Pancreas (tissue), 10 donors: ENCODE data around the gene GRIK1. TPM values are rescaled to one million over a fixed set of nuclear protein-coding genes. Genes with fewer than 3 reads are reported as not detected.
A peak's percentile ranks its signal among the peaks of the same experiment; 100 is the strongest.

ENCODE experiments used
- ATAC-seq, 4 donors: fragments of 200-7000 bp; cut with Tn5 transposase; one replicate each; pipeline versions ENCODE4 v1.8.0 to v1.9.1; 2020; ENCODE audit warnings: mild to moderate bottlenecking in 4 of 4, moderate library complexity in 4 of 4
- DNase-seq, 6 donors: peaks; one replicate each; pipeline ENCODE4 v3.0.0-alpha.2; 2020
- FAIRE-seq: peaks from 2 replicates; lab custom pipeline; 2012; peaks lifted over from hg19 to GRCh38; lab: Jason Lieb, UNC
- H3K27ac ChIP-seq, 4 donors: fragments of 200-600 bp; sonication (generic); 1 replicate in 3 of 4; 2 replicates in 1 of 4; pipeline versions ENCODE4 v1.5.0 to v1.8.0; 2020
- H3K27me3 ChIP-seq, 4 donors: fragments of 200-600 bp; one replicate each; pipeline ENCODE4 v1.8.0; 2021
- H3K36me3 ChIP-seq, 3 donors: fragments of 200-600 bp; sonication (generic) in 1 of 3; one replicate each; pipeline versions ENCODE4 v1.5.0 to v1.8.0; 2020 to 2021
- H3K4me1 ChIP-seq, 3 donors: fragments of 200-600 bp; one replicate each; pipeline ENCODE4 v1.8.0; 2021
- H3K4me3 ChIP-seq, 4 donors: fragments of 200-600 bp; sonication (generic) in 2 of 4; one replicate each; pipeline versions ENCODE4 v1.5.0 to v1.8.0; 2020 to 2021
- H3K9me3 ChIP-seq, 4 donors: fragments of 200-600 bp; one replicate each; pipeline ENCODE4 v1.8.0; 2021
- WGBS, 2 donors: extraction: QIAGEN DNeasy Blood & Tissue Kit; methylation state at CpG; one replicate each; pipeline ENCODE4 v1.1.7; 2013; 5-methylcytosine and 5-hydroxymethylcytosine counted together
- intact Hi-C, 3 donors: fragments of 100-400 bp; cut with DNase I; formaldehyde crosslinking; loops; one replicate each; pipeline versions ENCODE4 v1.11.1 to v1.14.2; 2022
- polyA plus RNA-seq, 2 donors: library from polyadenylated mRNA; stranded (reverse); fragments of 200-250 nt; gene quantifications; one replicate each; pipeline ENCODE4 v1.2.3, GENCODE V29; 2013
- total RNA-seq, 6 donors: library from RNA; stranded (reverse); fragmentation: NEBNext Ultra II Directional in 4 of 6; extraction: Animal tissue kit (Norgen Biotek cat#: 25700) in 4 of 6; gene quantifications; one replicate each; pipeline versions ENCODE4 v1.2.1 to v1.2.4, GENCODE V29; 2021 to 2023
- TF ChIP-seq, protein P1 (sequence below), 4 donors: fragments of 200-600 bp; sonication (generic) in 3 of 4; IDR thresholded peaks; one replicate each; pipeline versions ENCODE4 v1.5.0 to v1.8.0; 2021; ENCODE audit warnings: antibody characterized with exemption in 4 of 4
- donor health status: healthy with polysubstance abuse.
- donor health status: DM: no; HTN: no; CAD: no; lungs with moderate emphysema.
- donor health status: DM: no; HTN: no; CAD: no.
- donor health status: control.
- donor health status: control.
- donor health status: Bipolar disorder and iron deficiency.
- donor health status: DM: yes; HTN: yes; CAD: no.
- donor health status: DM: no; HTN: no; CAD: no.
- donor health status: DM: no; HTN: no; CAD: no.
- donor health status: DM: yes; HTN: yes; CAD: no.

The GRIK1 gene
- total and polyA plus RNA-seq, 8 donors, result 0.02 to 0.09 (median 0.08) TPM; not detected in 5

DNA sequence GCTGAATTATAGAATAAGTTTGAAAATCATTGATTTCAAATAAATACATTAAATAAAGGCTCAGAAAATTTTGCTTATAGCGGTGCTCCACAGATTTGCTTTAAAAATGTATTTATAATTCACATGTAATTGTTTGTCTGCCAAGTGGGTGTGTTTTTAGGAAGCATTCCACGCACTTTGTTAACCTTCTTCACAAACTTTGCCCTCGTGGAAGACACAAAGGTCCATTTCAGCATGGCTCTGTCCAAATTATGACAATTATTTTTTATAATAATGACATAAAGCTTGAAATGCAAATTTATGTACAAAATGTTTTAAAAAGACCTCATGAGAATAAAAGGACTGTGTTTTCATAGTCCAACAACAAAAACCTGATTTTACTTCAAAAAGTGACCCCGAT lies 146.1 kb downstream of the GRIK1 start:
- Histone ChIP-seq H3K27ac (no peak overlapping the region), H3K36me3 (no peaks in the 10 kb centered on the region), H3K9me3 (no peaks in the 10 kb centered on the region), H3K4me1 (peaks cover 0 to 3% (median 0%) of the 10 kb centered on the region in 3 donors), H3K27me3 (no peaks in the 10 kb centered on the region), H3K4me3 (no peak overlapping the region)
- WGBS, 2 donors, result 77% methylated on average over 4 of the region's 4 CpGs
- no peak for FAIRE-seq
- no peak for DNase-seq
- intact Hi-C loops, result no loop called here
- TF ChIP-seq, protein P1, sequence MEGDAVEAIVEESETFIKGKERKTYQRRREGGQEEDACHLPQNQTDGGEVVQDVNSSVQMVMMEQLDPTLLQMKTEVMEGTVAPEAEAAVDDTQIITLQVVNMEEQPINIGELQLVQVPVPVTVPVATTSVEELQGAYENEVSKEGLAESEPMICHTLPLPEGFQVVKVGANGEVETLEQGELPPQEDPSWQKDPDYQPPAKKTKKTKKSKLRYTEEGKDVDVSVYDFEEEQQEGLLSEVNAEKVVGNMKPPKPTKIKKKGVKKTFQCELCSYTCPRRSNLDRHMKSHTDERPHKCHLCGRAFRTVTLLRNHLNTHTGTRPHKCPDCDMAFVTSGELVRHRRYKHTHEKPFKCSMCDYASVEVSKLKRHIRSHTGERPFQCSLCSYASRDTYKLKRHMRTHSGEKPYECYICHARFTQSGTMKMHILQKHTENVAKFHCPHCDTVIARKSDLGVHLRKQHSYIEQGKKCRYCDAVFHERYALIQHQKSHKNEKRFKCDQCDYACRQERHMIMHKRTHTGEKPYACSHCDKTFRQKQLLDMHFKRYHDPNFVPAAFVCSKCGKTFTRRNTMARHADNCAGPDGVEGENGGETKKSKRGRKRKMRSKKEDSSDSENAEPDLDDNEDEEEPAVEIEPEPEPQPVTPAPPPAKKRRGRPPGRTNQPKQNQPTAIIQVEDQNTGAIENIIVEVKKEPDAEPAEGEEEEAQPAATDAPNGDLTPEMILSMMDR (IDR thresholded peaks at IDR 0.05), result no peak
- ATAC-seq, result no peak

DNA sequence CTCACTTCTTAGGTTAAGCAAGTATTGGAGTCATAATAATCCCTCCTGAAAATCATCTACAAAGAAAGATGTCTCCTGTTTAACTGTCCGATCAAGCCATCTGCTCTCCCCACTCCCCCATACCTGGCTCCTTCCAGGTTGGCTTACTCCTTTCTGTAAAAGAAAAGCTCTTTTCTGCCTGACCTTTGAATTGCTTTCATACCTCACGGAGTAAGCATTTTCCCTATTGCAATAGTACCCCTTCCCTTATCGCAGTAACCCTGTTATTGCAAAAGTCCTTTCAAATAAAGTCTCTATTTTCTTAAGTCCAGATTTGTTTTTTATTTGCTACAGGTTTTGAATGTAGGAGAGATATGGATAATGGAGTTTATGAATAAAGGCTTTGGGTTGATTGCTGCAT lies 150.4 kb downstream of the GRIK1 start:
- ATAC-seq, result no peak
- H3K36me3 ChIP-seq, result no peaks in the 10 kb centered on the region
- peaks cover 4 to 17% (median 10%) of the 10 kb centered on the region in 3 donors for H3K4me1 ChIP-seq
- intact Hi-C loops, result no loop called here
- no peak overlapping the region for H3K4me3 ChIP-seq
- H3K27me3 ChIP-seq, result no peaks in the 10 kb centered on the region
- no peaks in the 10 kb centered on the region for H3K9me3 ChIP-seq
- no peak for FAIRE-seq
- TF ChIP-seq, protein P1 (IDR thresholded peaks at IDR 0.05), result no peak
- 80 to 98% methylated on average over 3 of the region's 3 CpGs for WGBS, 2 donors
- DNase-seq, result no peak
- no peak overlapping the region for H3K27ac ChIP-seq

DNA sequence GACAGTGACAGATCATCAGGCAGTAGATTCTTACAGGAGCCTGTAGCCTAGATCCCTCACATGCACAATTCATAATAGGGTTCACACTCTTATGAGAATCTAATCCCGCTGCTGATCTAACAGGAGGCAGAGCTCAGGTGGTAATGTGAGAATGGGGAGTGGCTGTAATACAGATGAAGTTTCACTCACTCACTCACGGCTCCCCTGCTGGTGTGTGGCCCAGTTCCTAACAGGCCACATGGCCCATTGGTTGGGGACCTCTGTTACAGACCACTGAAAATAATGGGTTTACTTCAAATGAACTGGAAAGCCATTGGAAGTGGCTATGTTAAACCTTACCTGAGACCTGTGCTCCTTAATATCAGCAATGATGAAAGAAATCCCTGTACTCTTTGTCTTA lies 151.0 kb downstream of the GRIK1 start:
- WGBS, 2 donors, result 76 to 91% methylated on average over 2 of the region's 2 CpGs
- intact Hi-C loops, result no loop called here
- Histone ChIP-seq H3K36me3 (no peaks in the 10 kb centered on the region), H3K27ac (no peak overlapping the region), H3K27me3 (no peaks in the 10 kb centered on the region), H3K4me1 (peaks cover 4 to 21% (median 16%) of the 10 kb centered on the region in 3 donors), H3K4me3 (no peak overlapping the region), H3K9me3 (no peaks in the 10 kb centered on the region)
- DNase-seq, result no peak
- TF ChIP-seq, protein P1 (IDR thresholded peaks at IDR 0.05), result no peak
- ATAC-seq, result no peak
- FAIRE-seq, result no peak

DNA sequence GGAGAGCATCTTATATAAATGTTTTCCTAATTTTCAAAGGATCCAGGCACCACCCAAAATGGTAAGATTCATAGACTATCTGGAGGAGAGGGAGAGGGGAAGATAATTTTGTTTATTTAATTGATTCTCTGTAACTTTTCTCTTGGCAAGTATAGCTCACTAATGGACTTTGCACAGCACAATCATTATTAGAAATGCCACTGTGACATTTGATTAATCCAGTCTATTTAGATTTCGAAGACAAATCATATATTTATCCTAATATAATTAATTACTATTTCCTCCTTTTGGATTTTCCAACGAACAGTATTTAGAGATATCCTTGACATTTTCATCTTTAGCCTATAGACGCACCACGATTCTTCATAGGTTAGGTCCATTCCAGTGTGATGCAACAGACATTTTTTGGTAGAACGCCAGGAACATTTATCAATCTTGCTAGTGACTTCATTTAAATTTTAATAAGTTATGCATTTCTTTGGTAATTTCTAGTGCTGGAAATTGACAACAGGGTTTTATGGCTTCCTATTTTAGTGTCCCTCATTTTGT lies 152.4 kb downstream of the GRIK1 start:
- Histone ChIP-seq H3K36me3 (no peaks in the 10 kb centered on the region), H3K4me3 (no peak overlapping the region), H3K9me3 (no peaks in the 10 kb centered on the region), H3K27me3 (no peaks in the 10 kb centered on the region), H3K27ac (peak overlapping the region in 2 of 4 donors; percentile 6 to 9), H3K4me1 (peaks cover 4 to 21% (median 16%) of the 10 kb centered on the region in 3 donors)
- peak; percentile 80 to 87 (median 84) for ATAC-seq
- no peak for DNase-seq
- 12 to 13% methylated on average over 5 of the region's 5 CpGs for WGBS, 2 donors
- TF ChIP-seq, protein P1 (IDR thresholded peaks at IDR 0.05), result no peak
- intact Hi-C loops, result no loop called here
- FAIRE-seq, result no peak
